Gastrocnemius medialis (tissue), 4 donors: ENCODE data around the gene TMEM185B. TPM values are rescaled to one million over a fixed set of nuclear protein-coding genes. Genes with fewer than 3 reads are reported as not detected.
"Not testable (repeated sequence)": the region's sequence is repeated elsewhere in the genome, so short reads cannot be mapped to it uniquely, and the experiment has no call there.

Experiments
- ATAC-seq, 2 donors: fragments of 150-250 bp; one replicate each; pipeline ENCODE4 v1.9.1; 2016
- DNase-seq, 2 donors: peaks; one replicate each; pipeline ENCODE4 v3.0.0-alpha.2; 2019
- H3K27ac ChIP-seq, 4 donors: fragments of 200-600 bp; sonication (generic); 1 replicate in 1 of 4; 2 replicates in 3 of 4; pipeline ENCODE4 v1.5.1; 2016 to 2018; ENCODE audit warnings: mild to moderate bottlenecking in 2 of 4, moderate library complexity in 1 of 4
- H3K27me3 ChIP-seq, 3 donors: fragments of 200-600 bp; sonication (generic) in 2 of 3; 1 replicate in 1 of 3; 2 replicates in 2 of 3; pipeline versions ENCODE4 v1.5.1 to v1.6.0; 2016 to 2019; ENCODE audit warnings: mild to moderate bottlenecking in 1 of 3, moderate library complexity in 1 of 3
- H3K36me3 ChIP-seq, 2 donors: fragments of 200-600 bp; sonication (generic) in 1 of 2; one replicate each; pipeline ENCODE4 v1.5.1; 2017 to 2018
- H3K4me1 ChIP-seq, 2 donors: fragments of 200-600 bp; sonication (generic) in 1 of 2; one replicate each; pipeline ENCODE4 v1.5.1; 2016 to 2017; ENCODE audit warnings: mild to moderate bottlenecking in 2 of 2
- H3K4me3 ChIP-seq, 4 donors: fragments of 200-600 bp; sonication (generic) in 3 of 4; 1 replicate in 1 of 4; 2 replicates in 3 of 4; pipeline ENCODE4 v1.5.1; 2016 to 2019; ENCODE audit warnings: mild to moderate bottlenecking in 2 of 4
- H3K9me3 ChIP-seq, 3 donors: fragments of 200-600 bp; sonication (generic) in 2 of 3; 1 replicate in 1 of 3; 2 replicates in 2 of 3; pipeline ENCODE4 v1.5.1; 2016 to 2019
- POLR2A ChIP-seq, 2 donors: fragments of 450-650 bp; IDR thresholded peaks; one replicate each; pipeline ENCODE4 v1.6.1; 2017; ENCODE audit warnings: antibody characterized with exemption in 2 of 2, mild to moderate bottlenecking in 2 of 2, moderate library complexity in 2 of 2
- in situ Hi-C, 4 donors: fragments of 200-750 bp; cut with MboI; loops; one replicate each; pipeline versions ENCODE4 v1.15.0 to v1.8.0; 2017; ENCODE audit warnings: low sequenced_read_pairs in 4 of 4
- intact Hi-C: fragments of 100-400 bp; cut with DNase I; formaldehyde crosslinking; loops from one replicate; pipeline ENCODE4 v1.15.1; 2023; ENCODE audit warnings: low total_unique reads
- total RNA-seq, 4 donors: library from RNA; depleted of rRNA; stranded (reverse); fragments of >200 nt; gene quantifications; one replicate each; pipeline versions ENCODE4 v1.1.0 to v1.2.3, GENCODE V29; 2016
- TF ChIP-seq, protein P1 (sequence below), 5 experiments: fragments of 450-650 bp in 3 of 5; fragments of 200-600 bp in 2 of 5; sonication (generic) in 2 of 5; IDR thresholded peaks in 4 of 5; conservative IDR thresholded peaks in 1 of 5; 1 replicate in 4 of 5; 2 replicates in 1 of 5; pipeline ENCODE4 v1.5.1; 2016 to 2019; ENCODE audit warnings: antibody characterized with exemption in 5 of 5, mild to moderate bottlenecking in 3 of 5, moderate library complexity in 3 of 5

The TMEM185B gene
- total RNA-seq, 4 donors from 2014 or later = 10.8 to 23.5 (median 15.4) TPM

DNA sequence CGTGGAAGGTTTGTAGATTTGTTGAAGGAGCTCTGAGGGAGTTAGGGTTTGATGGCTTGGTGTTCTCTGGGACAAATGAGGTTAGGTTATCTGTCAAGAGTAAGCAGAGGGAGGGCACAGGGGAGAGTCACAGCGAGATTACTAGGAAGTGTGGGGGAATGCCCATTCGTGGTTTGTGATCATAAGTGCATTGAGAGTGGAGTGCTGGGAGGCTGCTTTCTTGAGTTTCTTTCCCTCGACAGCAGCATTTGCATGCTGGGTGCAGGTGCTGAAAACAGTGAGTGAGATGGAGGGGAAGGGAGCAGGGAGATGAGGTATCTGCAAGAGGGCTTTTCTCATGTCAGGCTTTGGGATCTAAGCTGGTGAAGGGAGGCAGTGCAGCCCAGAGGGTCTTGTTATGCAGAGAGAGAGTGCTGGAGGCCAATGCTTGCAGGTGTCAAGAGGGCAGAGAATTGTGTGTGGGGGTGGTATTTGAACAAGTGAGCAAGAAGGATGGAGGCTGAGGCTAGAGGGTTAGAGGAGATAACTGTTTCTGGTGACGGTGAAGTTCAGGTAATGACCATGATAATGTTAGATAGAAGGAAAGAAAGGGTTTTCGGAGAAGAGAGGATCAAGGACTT, 38.3 kb upstream of the TMEM185B start:
- Histone ChIP-seq H3K36me3 (no peaks in the 10 kb centered on the region), H3K27ac (no peak overlapping the region), H3K27me3 (no peaks in the 10 kb centered on the region), H3K9me3 (no peaks in the 10 kb centered on the region), H3K4me3 (no peak overlapping the region), H3K4me1 (peaks cover 4 to 5% of the 10 kb centered on the region in 2 donors)
- no peak for DNase-seq
- TF ChIP-seq POLR2A (IDR thresholded peaks at IDR 0.05) = no peak
- TF ChIP-seq, protein P1, sequence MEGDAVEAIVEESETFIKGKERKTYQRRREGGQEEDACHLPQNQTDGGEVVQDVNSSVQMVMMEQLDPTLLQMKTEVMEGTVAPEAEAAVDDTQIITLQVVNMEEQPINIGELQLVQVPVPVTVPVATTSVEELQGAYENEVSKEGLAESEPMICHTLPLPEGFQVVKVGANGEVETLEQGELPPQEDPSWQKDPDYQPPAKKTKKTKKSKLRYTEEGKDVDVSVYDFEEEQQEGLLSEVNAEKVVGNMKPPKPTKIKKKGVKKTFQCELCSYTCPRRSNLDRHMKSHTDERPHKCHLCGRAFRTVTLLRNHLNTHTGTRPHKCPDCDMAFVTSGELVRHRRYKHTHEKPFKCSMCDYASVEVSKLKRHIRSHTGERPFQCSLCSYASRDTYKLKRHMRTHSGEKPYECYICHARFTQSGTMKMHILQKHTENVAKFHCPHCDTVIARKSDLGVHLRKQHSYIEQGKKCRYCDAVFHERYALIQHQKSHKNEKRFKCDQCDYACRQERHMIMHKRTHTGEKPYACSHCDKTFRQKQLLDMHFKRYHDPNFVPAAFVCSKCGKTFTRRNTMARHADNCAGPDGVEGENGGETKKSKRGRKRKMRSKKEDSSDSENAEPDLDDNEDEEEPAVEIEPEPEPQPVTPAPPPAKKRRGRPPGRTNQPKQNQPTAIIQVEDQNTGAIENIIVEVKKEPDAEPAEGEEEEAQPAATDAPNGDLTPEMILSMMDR (IDR thresholded peaks at IDR 0.05 in 4 of 5, conservative IDR thresholded peaks at IDR 0.05 in 1 of 5) = no peak
- ATAC-seq = no peak
- intact Hi-C loops = no loop called here
- in situ Hi-C loops = no loop called here

DNA sequence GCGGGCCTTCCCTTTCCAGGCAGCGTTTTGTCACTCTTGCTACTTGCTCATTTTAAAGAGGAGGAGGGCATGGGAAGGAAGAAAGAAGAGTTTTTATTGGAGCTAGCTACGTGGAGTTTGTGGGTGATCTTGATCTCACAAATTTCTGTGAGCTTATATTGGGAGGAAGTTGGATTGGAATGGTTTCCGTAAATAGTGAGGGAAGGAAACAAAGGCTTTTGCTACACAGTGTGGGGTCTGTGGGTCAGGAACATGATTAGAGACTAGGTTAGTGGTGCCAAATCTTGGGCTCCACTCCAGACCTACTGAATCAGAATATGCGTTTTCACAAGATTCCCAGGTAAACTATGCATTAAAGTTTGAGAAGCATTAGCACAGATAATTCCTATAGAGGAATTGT, 37.5 kb upstream of the TMEM185B start:
- DNase-seq (no peak), ATAC-seq (no peak)
- in situ Hi-C loops (no loop called here), intact Hi-C loops (no loop called here)
- Histone ChIP-seq H3K36me3 (no peaks in the 10 kb centered on the region), H3K4me1 (peaks cover 4 to 5% of the 10 kb centered on the region in 2 donors), H3K9me3 (no peaks in the 10 kb centered on the region), H3K27me3 (no peaks in the 10 kb centered on the region), H3K27ac (peak overlapping the region in 2 of 4 donors; percentile 10 to 11), H3K4me3 (no peak overlapping the region)
- TF ChIP-seq POLR2A (IDR thresholded peaks at IDR 0.05) = no peak
- TF ChIP-seq, protein P1 (IDR thresholded peaks at IDR 0.05 in 4 of 5, conservative IDR thresholded peaks at IDR 0.05 in 1 of 5) = no peak

DNA sequence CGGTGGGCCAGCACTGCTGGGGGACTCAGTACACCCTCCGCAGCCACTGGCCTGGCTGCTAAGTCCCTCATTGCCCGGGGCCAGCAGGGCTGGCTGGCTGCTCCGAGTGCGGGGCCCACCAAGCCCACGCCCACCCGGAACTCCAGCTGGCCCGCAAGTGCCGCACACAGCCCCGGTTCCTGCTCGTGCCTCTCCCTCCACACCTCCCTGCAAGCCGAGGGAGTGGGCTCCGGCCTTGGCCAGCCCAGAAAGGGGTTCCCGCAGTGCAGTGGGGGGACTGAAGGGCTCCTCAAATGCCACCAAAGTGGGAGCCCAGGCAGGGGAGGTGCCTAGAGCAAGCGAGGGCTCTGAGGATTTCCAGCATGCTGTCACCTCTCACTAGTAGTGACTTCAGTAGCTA, 36.7 kb upstream of the TMEM185B start:
- H3K36me3 ChIP-seq, H3K27ac ChIP-seq, in situ Hi-C loops, H3K9me3 ChIP-seq, DNase-seq, H3K4me3 ChIP-seq, H3K27me3 ChIP-seq, ATAC-seq: not testable (repeated sequence)
- peaks cover 4 to 13% of the 10 kb centered on the region in 2 donors for H3K4me1 ChIP-seq
- intact Hi-C loops = loop anchor here (10.0 kb wide), 1 partner anchor 415 kb away; no protein-coding TSS in a partner anchor

DNA sequence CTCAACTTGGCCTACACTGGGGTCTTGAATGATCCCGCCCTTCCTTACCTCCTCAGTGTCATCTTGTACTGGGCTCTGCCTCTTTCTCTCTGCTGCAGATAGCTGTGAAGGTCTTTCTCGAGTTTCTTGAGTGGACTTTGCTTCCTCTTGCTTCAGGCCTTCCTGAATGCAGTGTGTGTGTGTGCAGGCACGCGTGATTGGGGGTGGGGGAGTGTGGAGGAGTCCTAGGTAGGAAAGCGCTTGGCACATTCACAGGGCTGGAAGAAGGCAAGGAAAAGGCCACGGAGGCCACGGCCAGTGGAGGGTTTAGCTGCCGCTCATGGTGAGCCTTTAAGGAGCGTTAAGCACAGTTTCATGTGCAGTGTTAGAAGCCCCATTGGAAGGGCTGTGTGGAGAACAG, 35.0 kb upstream of the TMEM185B start:
- in situ Hi-C loops = no loop called here
- no peak overlapping the region for H3K27ac ChIP-seq
- DNase-seq = no peak

DNA sequence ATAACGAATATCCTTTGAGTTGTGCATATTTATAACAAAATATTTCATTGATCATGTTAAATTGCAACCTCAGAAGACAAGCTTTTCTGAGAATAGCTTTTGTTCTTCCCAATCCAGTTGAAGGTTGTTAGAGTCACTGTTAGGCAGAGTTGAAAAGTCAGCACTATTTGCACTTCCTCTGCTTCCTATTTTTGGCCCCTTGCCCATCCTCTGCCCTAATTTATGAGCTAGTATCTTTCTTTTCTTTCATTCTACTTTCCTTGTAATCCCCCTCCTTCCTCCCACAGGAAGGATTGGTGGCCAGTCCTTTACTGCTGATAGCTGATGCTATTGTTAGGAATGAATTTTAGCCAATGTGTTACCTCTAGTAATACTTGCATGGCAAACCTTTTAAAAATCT, 34.3 kb upstream of the TMEM185B start:
- intact Hi-C loops = loop anchor here (10.0 kb wide), 1 partner anchor 417 kb away; no protein-coding TSS in a partner anchor
- Histone ChIP-seq H3K4me1 (peaks cover 13 to 25% of the 10 kb centered on the region in 2 donors), H3K4me3 (no peak overlapping the region), H3K27me3 (no peaks in the 10 kb centered on the region), H3K27ac (no peak overlapping the region), H3K9me3 (no peaks in the 10 kb centered on the region), H3K36me3 (no peaks in the 10 kb centered on the region)
- ATAC-seq (no peak), DNase-seq (no peak)
- in situ Hi-C loops = no loop called here
- TF ChIP-seq POLR2A (IDR thresholded peaks at IDR 0.05) = no peak
- TF ChIP-seq, protein P1 (IDR thresholded peaks at IDR 0.05 in 4 of 5, conservative IDR thresholded peaks at IDR 0.05 in 1 of 5) = no peak

More for the DNA sequence above, 35.0 kb upstream of the TMEM185B start:
- Histone ChIP-seq H3K9me3 (no peaks in the 10 kb centered on the region), H3K4me1 (peaks cover 13 to 25% of the 10 kb centered on the region in 2 donors), H3K4me3 (no peak overlapping the region), H3K36me3 (no peaks in the 10 kb centered on the region), H3K27me3 (no peaks in the 10 kb centered on the region)
- no peak for TF ChIP-seq POLR2A (IDR thresholded peaks at IDR 0.05)
- TF ChIP-seq, protein P1 (IDR thresholded peaks at IDR 0.05 in 4 of 5, conservative IDR thresholded peaks at IDR 0.05 in 1 of 5) = no peak
- no peak for ATAC-seq
- intact Hi-C loops = loop anchor here (10.0 kb wide), 1 partner anchor 417 kb away; no protein-coding TSS in a partner anchor
